GM12801 (cell line): ENCODE measurements around the gene SLC6A9.

Experiments used
- TF ChIP-seq, protein P1 (sequence below): IDR thresholded peaks from one replicate; pipeline ENCODE4 v1.5.1; 2011; ENCODE audit warnings: control low read depth; ENCODE audit not compliant: insufficient read length; ENCODE audit errors: extremely low read depth

The SLC6A9 gene

DNA sequence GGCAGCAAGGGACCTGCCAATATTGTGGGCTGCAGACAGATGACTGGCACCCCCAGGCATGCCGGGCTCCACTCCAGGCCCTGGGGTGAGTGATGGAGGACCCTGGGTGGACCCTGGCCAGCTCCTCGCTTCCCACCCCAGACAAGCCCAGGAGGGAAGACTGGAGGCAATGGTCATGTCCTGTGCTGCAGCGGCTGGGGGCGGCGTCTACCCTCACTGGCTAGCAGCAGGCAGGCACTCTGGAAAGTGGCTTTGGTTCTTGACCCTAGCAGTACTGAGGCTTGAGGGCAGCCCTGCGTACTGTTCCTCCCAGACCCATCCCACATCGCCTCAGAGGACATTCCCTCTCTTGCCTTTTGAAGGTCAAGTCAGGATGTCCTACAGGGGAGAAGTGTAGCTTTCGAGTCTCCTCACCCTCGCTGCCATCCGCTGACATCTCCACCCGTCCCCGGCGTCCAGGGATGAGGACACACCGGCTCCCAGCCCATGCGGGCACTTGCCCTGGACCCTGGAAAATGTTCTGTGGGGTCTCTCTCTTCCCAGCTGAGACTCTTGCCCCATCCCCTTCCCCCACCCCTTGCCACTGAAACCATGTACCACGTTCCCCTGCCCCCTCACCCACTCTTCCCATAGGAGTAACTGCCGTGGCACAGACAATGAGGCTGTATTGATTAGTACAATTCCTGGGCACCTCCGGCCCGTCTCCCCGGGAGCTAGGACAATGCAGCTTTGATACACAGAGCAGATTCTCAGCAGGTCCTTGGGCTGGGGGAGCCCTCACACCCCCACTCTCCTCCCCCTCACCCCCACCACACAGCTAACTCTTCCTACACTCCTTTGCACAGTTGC lies 15.0 kb downstream of the SLC6A9 start:
- TF ChIP-seq, protein P1, sequence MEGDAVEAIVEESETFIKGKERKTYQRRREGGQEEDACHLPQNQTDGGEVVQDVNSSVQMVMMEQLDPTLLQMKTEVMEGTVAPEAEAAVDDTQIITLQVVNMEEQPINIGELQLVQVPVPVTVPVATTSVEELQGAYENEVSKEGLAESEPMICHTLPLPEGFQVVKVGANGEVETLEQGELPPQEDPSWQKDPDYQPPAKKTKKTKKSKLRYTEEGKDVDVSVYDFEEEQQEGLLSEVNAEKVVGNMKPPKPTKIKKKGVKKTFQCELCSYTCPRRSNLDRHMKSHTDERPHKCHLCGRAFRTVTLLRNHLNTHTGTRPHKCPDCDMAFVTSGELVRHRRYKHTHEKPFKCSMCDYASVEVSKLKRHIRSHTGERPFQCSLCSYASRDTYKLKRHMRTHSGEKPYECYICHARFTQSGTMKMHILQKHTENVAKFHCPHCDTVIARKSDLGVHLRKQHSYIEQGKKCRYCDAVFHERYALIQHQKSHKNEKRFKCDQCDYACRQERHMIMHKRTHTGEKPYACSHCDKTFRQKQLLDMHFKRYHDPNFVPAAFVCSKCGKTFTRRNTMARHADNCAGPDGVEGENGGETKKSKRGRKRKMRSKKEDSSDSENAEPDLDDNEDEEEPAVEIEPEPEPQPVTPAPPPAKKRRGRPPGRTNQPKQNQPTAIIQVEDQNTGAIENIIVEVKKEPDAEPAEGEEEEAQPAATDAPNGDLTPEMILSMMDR: no peak

DNA sequence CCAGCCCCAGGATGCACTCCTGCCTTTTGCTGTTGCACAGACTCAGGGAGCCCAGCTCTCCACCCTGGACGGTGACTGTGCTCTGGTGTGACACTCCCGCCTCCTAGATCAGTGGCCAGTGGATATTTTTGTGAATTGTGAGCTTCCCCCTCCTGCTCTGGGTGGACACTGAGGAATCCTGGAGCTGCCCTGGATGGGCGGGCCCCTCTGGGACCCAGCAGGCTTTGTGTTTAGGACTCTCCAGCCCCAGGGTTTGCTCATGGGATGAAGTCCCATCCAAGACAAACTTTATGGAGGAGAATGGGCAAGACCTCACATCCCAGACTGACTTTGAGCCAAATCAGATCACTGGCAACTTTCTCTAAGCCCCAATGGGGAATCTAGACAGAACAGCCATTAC lies 16.1 kb downstream of the SLC6A9 start:
- TF ChIP-seq, protein P1: no peak

DNA sequence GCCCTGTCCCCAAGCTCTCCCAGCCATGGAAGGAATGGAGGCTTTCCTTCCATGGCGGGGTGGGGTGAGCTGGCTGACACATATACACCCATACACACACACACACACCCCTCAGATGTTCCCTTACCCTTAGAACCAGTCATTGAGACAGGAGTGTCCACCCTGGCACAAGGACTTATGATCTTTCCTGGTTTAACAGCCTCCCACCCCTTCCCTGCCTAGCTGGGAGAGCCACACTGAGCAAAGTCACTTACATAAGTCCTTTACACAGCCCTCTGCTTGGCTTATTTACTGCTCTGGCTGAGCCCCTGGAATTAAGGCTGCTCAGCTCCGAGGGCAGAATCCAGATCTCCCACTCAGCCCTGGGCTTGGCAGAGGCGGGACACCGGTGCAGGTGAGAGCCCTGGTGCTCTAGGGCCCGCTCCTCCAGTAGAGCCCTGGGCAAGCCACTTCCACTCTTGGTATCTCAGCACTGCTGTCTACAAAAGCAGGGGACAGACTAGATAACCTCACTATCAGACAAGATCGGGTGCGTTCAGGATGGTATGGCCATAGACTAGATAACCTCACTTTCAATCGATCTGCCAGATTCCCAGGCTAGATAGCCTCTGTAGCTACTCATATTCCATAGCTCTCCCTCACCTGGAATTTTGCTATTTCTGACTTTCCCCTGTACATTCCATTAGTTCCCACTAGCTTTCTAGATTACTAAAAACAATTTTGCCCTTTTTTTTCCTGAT lies 16.7 kb downstream of the SLC6A9 start:
- TF ChIP-seq, protein P1: no peak

- TF ChIP-seq, protein P1: no peak
Measured at GRCh38 chr1:44013949-44014348, 17.3 kb downstream of the SLC6A9 start.

DNA sequence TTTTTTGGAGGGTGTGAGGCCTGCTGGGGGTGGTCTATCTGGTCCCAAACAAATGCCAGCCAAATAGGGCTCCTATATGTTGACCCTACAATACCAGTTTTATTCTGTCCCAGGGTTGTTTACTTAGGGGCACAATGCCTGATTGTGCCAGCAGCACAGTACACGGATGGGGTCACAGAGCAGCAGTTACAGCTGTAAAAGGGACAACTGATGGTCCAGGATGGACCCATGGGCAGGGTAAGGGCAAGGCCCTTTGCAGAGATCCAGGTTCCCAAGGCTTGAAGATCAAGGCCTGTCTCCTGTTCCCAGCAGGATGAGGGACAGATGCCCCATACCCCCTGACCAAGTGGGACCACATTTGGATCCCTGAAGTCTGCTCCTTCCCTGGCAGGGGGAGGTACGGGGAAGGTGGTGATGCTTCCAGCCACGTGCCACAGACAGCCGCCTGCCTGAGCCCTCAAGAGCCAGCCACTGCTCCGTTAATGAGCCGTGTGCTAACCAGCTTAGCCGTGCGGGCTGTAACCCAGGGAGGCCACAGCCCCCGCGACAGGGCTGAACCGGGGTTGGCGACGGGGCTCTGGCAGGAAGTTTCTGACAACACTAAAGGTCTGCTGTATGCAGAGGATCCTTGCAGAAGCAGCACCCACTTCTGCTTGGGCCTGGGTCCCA lies 18.2 kb downstream of the SLC6A9 start:
- TF ChIP-seq, protein P1: no peak

- TF ChIP-seq, protein P1: no peak
Measured at GRCh38 chr1:44012404-44012803, 18.9 kb downstream of the SLC6A9 start.

DNA sequence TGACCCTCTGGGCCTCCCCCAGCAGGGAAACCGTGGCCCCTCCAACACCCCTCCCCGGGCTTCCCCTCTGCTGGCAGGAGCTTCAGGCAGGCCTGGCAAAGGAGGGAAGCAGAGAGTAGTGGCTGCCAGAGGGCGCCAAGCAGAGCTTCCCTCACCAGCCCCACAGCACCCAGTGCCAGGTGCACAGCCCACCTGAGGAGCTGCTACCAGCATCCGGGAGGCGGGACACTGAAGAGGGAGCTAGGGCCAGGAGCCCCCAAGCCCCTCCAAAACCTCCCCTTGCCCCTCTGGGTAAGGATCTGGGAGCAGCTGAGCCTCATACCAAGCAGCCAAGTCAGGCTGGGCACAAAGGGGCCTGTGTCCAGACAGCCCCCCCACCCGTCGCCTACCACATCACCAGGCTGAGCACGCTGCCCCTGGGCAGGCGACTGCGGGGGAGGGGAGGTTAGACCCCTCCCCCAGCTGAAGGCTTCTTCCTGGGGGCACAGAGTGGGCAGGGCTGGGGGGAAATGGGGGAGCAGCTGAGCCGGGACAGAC lies 20.3 kb downstream of the SLC6A9 start:
- TF ChIP-seq, protein P1: no peak
